Retinal pigment epithelial cell (primary cell): ENCODE measurements around the gene GRIN2D.

Experiments used
- DNase-seq: peaks from one replicate; pipeline ENCODE4 v3.0.0-alpha.2; 2010; ENCODE audit warnings: low read depth
- H3K4me3 ChIP-seq: 2 replicates; pipeline ENCODE4 v1.5.1; 2011; ENCODE audit warnings: mild to moderate bottlenecking, low read length, control low read depth, moderate library complexity
- TF ChIP-seq, protein P1 (sequence below): conservative IDR thresholded peaks from 2 replicates; pipeline ENCODE4 v1.5.1; 2011; ENCODE audit warnings: low read depth, low read length, control low read depth, inconsistent platforms

The GRIN2D gene

GRCh38 chr19:48398102-48398374 is 4.6 kb downstream of the GRIN2D start:
- DNase-seq = no peak
- TF ChIP-seq, protein P1, sequence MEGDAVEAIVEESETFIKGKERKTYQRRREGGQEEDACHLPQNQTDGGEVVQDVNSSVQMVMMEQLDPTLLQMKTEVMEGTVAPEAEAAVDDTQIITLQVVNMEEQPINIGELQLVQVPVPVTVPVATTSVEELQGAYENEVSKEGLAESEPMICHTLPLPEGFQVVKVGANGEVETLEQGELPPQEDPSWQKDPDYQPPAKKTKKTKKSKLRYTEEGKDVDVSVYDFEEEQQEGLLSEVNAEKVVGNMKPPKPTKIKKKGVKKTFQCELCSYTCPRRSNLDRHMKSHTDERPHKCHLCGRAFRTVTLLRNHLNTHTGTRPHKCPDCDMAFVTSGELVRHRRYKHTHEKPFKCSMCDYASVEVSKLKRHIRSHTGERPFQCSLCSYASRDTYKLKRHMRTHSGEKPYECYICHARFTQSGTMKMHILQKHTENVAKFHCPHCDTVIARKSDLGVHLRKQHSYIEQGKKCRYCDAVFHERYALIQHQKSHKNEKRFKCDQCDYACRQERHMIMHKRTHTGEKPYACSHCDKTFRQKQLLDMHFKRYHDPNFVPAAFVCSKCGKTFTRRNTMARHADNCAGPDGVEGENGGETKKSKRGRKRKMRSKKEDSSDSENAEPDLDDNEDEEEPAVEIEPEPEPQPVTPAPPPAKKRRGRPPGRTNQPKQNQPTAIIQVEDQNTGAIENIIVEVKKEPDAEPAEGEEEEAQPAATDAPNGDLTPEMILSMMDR = no peak

GRCh38 chr19:48398375-48399235 is 5.1 kb downstream of the GRIN2D start:
- no peak for DNase-seq
- TF ChIP-seq, protein P1 = no peak
- peak overlapping the region; percentile 41 for H3K4me3 ChIP-seq

More at GRCh38 chr19:48398102-48398374, 4.6 kb downstream of the GRIN2D start:
- H3K4me3 ChIP-seq = peak overlapping the region; percentile 41

GRCh38 chr19:48400018-48400742 is 6.7 kb downstream of the GRIN2D start:
- DNase-seq = no peak
- H3K4me3 ChIP-seq = peak overlapping the region; percentile 23

DNA sequence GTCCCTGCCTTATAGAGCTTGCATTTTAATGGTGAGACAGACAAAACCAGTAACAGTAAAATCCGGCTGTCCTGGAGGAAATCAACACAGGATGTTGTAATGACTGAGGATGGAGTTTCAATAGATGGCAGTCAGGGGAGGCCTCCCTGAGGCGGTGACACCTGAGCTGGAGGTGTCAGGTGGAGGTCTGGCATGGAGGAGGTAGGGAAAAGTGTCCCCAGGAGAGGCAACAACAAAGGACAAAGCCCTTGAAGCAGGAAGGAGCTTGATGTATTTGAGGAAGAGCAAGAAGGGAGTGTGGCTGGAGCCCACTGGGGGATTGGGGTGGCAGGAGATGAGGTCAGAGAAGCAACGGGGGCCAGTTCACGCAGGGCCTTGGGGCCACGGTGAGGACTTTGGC is 7.8 kb downstream of the GRIN2D start:
- DNase-seq = no peak
- H3K4me3 ChIP-seq = no peak overlapping the region
- TF ChIP-seq, protein P1 = no peak

More at GRCh38 chr19:48400018-48400742, 6.7 kb downstream of the GRIN2D start:
- TF ChIP-seq, protein P1 = no peak

- H3K4me3 ChIP-seq = no peak overlapping the region
- no peak for DNase-seq
- TF ChIP-seq, protein P1 = no peak
Observed at GRCh38 chr19:48403606-48404005, 10.1 kb downstream of the GRIN2D start.

DNA sequence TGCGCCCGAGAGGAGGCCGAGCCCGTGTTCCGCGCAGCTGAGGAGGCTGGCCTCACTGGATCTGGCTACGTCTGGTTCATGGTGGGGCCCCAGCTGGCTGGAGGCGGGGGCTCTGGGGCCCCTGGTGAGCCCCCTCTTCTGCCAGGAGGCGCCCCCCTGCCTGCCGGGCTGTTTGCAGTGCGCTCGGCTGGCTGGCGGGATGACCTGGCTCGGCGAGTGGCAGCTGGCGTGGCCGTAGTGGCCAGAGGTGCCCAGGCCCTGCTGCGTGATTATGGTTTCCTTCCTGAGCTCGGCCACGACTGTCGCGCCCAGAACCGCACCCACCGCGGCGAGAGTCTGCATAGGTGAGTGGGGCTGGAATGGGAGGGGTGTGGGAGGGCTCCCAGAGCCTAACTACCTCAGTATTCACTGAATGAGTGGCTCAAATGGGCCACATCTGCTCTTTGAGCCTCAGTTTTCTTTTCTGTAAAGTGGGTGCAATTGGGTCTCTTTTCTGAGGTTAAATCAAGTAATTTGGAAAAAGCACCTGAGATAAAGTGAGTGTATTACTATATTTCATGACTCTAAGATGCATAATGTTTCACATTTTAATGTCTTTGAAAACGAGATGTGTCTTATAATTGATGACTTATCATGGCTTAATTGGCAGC is 11.7 kb downstream of the GRIN2D start:
- TF ChIP-seq, protein P1 = no peak
- DNase-seq = no peak
- H3K4me3 ChIP-seq = no peak overlapping the region
